Testis (tissue), 2 donors: ENCODE measurements around the gene SOWAHA.

Source experiments
- POLR2A ChIP-seq: fragments of 450-650 bp; IDR thresholded peaks from one replicate; pipeline ENCODE4 v1.6.1; 2017; ENCODE audit warnings: antibody characterized with exemption, mild to moderate bottlenecking, moderate library complexity
- TF ChIP-seq, protein P1 (sequence below), 3 experiments: fragments of 450-650 bp in 2 of 3; fragments of 200-600 bp in 1 of 3; sonication (generic) in 1 of 3; IDR thresholded peaks; one replicate each; pipeline ENCODE4 v1.5.1; 2016 to 2019; ENCODE audit warnings: antibody characterized with exemption in 3 of 3, mild to moderate bottlenecking in 2 of 3, moderate library complexity in 1 of 3

DNA sequence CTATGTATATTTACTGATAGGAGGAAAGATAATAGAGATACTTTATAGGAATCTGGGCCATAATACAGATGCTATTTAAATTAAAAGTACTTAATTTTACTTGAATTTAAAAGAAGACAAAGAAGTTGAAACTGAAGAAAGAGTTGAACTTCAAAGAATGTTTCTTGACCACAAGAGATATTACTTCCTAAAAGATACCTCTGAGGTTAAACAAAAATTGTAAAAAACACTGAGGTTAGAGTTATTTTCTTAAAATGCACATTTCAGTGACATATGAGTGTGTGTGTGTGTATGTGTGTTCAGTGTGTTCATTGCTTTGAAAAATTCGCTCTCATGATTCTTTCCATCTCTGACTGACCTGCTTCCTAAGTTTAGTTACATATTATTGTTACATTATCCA lies 32.5 kb upstream of the SOWAHA start:
- TF ChIP-seq, protein P1, sequence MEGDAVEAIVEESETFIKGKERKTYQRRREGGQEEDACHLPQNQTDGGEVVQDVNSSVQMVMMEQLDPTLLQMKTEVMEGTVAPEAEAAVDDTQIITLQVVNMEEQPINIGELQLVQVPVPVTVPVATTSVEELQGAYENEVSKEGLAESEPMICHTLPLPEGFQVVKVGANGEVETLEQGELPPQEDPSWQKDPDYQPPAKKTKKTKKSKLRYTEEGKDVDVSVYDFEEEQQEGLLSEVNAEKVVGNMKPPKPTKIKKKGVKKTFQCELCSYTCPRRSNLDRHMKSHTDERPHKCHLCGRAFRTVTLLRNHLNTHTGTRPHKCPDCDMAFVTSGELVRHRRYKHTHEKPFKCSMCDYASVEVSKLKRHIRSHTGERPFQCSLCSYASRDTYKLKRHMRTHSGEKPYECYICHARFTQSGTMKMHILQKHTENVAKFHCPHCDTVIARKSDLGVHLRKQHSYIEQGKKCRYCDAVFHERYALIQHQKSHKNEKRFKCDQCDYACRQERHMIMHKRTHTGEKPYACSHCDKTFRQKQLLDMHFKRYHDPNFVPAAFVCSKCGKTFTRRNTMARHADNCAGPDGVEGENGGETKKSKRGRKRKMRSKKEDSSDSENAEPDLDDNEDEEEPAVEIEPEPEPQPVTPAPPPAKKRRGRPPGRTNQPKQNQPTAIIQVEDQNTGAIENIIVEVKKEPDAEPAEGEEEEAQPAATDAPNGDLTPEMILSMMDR (IDR thresholded peaks at IDR 0.05), result no peak
- TF ChIP-seq POLR2A, result no peak
